Activated CD8-positive, alpha-beta T cell treated with anti-CD3 and anti-CD28 coated beads for 36 hours (primary cell): ENCODE results near the gene RNF213. TPM values are rescaled to one million over a fixed set of nuclear protein-coding genes. Genes with fewer than 3 reads are reported as not detected.

Source experiments
- ATAC-seq: fragments of 200-7000 bp; cut with Tn5 transposase; one replicate; pipeline ENCODE4 v1.10.0; 2021; ENCODE audit warnings: mild to moderate bottlenecking, moderate library complexity
- CTCF ChIA-PET: fragments of 350-600 bp; sonication (Branson Sonifier 250); formaldehyde crosslinking; loops from one replicate; lab custom pipeline; 2021; ENCODE audit warnings: antibody characterized with exemption; lab: Charles Lee
- POLR2A ChIA-PET: fragments of 350-600 bp; sonication (Branson Sonifier 250); formaldehyde crosslinking; loops from one replicate; lab custom pipeline; 2021; ENCODE audit warnings: antibody characterized with exemption; lab: Charles Lee
- DNase-seq: peaks from one replicate; pipeline ENCODE4 v3.0.0-alpha.2; 2020
- H3K27ac Mint-ChIP-seq: one replicate; pipeline ENCODE4 v1.8.0; 2021; ENCODE audit warnings: mild to moderate bottlenecking, mixed read lengths
- H3K27me3 Mint-ChIP-seq: one replicate; pipeline ENCODE4 v1.8.0; 2021; ENCODE audit warnings: mixed read lengths
- H3K36me3 Mint-ChIP-seq: one replicate; pipeline ENCODE4 v1.8.0; 2021; ENCODE audit warnings: low read depth, mixed read lengths
- H3K4me1 Mint-ChIP-seq: one replicate; pipeline ENCODE4 v1.8.0; 2021; ENCODE audit warnings: low read depth, mixed read lengths
- H3K4me3 Mint-ChIP-seq: one replicate; pipeline ENCODE4 v1.8.0; 2021; ENCODE audit warnings: mild to moderate bottlenecking, moderate library complexity, mixed read lengths
- H3K9me3 Mint-ChIP-seq: one replicate; pipeline ENCODE4 v1.8.0; 2021; ENCODE audit warnings: mixed read lengths
- intact Hi-C: fragments of 100-400 bp; cut with micrococcal nuclease; formaldehyde crosslinking; loops from one replicate; pipeline ENCODE4 v1.10.0; 2022
- total RNA-seq, 2 experiments: library from RNA; stranded (reverse); gene quantifications; one replicate each; pipeline ENCODE4 v1.2.3, GENCODE V29; 2021
- TF ChIP-seq, protein P1 (sequence below): fragments of 200-600 bp; IDR thresholded peaks from one replicate; pipeline ENCODE4 v1.8.0; 2022; ENCODE audit warnings: antibody characterized with exemption, mild to moderate bottlenecking

RNF213 gene
- total RNA-seq, 2 experiments from 2014 or later: 131 to 142 TPM

DNA sequence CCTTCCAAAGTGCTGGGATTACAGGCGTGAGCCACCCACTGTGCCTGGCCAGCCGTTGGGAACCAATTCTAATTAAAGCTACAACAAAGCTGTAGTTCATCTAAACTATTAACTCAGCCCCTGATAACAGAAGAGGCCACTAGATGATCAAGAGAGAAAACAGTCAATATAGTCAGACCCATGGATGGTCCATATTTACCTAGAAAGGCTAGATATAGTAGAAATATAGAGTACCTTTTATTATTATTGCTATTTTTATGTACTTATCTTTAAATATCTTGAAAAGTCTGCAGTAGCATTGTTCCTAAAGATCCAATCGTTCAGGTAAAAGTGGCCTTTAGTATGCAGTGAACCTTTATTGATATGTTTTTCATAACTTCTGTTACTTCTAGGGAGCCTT lies 43.2 kb downstream of the RNF213 start:
- Mint-ChIP-seq H3K4me1 (peaks cover 10% of the 10 kb centered on the region), H3K27me3 (no peaks in the 10 kb centered on the region), H3K9me3 (peaks cover 10% of the 10 kb centered on the region), H3K4me3 (no peak overlapping the region), H3K27ac (no peak overlapping the region), H3K36me3 (peaks cover 80% of the 10 kb centered on the region)
- ChIA-PET POLR2A (no interaction called here), CTCF (no interaction called here)
- no peak for DNase-seq
- intact Hi-C loops: no loop called here
- TF ChIP-seq, protein P1, sequence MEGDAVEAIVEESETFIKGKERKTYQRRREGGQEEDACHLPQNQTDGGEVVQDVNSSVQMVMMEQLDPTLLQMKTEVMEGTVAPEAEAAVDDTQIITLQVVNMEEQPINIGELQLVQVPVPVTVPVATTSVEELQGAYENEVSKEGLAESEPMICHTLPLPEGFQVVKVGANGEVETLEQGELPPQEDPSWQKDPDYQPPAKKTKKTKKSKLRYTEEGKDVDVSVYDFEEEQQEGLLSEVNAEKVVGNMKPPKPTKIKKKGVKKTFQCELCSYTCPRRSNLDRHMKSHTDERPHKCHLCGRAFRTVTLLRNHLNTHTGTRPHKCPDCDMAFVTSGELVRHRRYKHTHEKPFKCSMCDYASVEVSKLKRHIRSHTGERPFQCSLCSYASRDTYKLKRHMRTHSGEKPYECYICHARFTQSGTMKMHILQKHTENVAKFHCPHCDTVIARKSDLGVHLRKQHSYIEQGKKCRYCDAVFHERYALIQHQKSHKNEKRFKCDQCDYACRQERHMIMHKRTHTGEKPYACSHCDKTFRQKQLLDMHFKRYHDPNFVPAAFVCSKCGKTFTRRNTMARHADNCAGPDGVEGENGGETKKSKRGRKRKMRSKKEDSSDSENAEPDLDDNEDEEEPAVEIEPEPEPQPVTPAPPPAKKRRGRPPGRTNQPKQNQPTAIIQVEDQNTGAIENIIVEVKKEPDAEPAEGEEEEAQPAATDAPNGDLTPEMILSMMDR: no peak
- no peak for ATAC-seq

DNA sequence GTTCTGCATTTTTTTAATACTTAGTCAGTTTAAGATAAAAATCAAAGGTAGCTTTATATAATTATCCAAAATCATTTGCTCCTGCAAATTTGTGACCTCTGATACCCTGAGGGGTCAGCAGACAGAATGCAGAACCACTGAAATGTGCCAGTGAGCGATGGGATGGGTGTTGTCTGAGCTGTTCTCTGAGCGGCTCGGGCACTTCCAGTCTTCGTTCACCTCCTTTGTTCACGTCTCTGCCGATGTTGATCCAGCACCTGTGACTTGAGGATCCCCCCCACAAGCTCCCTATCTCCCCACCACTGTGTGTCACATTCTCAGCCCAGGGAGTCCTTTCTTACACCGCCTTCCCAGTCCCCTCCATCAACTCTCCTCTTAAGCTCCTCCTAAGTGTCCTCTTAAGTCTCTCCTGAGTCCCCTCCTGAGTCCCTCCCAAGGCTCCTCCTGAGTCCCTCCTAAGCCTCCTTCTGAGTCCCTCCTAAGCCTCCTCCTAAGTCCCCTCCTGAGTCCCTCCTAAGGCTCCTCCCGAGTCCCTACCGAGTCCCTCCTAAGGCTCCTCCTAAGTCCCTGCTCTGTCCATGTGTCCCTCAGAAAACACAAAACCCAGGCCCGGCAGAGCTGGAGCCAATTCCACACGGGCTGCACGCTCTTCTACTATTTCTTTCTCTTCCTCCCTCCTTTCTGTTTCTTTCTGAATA lies 47.5 kb downstream of the RNF213 start:
- ATAC-seq: no peak
- TF ChIP-seq, protein P1: no peak
- no peak for DNase-seq
- Mint-ChIP-seq H3K4me1 (peaks cover 6% of the 10 kb centered on the region), H3K9me3 (peaks cover 4% of the 10 kb centered on the region), H3K27ac (peak overlapping the region; percentile 69), H3K36me3 (peaks cover 68% of the 10 kb centered on the region), H3K4me3 (no peak overlapping the region), H3K27me3 (no peaks in the 10 kb centered on the region)
- POLR2A ChIA-PET: interaction anchor here (0.6 kb wide), 1 partner anchor 11 kb away, joined by 3 read pairs; no protein-coding TSS in a partner anchor
- CTCF ChIA-PET: interaction anchor here (0.7 to 1.0 kb wide), 2 partner anchors 113 to 123 kb away, joined by 3 read pairs; no protein-coding TSS in a partner anchor
- intact Hi-C loops: no loop called here

DNA sequence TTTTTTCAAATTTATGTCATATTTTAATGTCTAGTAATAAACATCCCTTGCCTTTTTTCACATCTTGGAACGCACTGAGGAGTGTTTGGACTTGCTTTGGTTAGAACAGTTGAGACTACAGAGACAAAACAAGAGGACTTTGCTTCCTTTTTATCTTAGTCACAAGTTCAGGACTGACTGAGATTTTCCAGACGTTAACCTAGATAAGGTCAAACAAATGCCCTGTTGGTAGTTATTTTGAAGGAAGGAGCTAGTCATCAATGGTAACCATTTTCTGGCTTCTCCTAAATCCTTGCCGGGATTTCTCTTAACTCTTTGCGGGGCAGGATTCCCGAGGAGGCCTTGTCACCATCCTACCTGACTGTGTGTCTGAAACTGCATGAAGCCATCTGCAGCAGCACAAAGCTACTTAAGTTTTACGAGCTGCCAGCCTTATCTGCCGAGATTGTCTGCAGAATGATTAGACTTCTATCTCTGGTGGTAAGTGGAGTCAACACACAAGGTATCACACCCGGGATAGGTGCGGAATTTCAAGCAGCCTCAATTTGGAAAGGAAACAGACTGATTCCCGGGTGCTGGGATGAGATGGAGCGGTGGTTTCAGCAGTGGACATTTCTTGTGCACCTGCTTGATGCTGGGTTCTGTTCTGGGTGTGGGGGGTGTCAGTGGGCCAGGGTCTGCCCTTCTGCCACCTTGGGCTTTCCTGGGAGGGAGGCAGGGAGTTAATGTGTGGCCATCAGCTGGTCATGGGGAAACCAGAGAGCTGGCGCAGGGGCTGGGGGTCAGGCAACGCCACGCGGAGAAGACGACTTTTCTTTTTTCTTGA lies 48.3 kb downstream of the RNF213 start:
- Mint-ChIP-seq H3K9me3 (peaks cover 2% of the 10 kb centered on the region), H3K4me3 (no peak overlapping the region), H3K36me3 (peaks cover 66% of the 10 kb centered on the region), H3K27ac (peak overlapping the region; percentile 69), H3K27me3 (no peaks in the 10 kb centered on the region), H3K4me1 (peaks cover 6% of the 10 kb centered on the region)
- CTCF ChIA-PET: no interaction called here
- DNase-seq (no peak), ATAC-seq (no peak)
- intact Hi-C loops: no loop called here
- TF ChIP-seq, protein P1: no peak
- POLR2A ChIA-PET: interaction anchor here (0.9 to 2.1 kb wide), 3 partner anchors 14 to 43 kb away, joined by 5 to 7 read pairs (median 5); no protein-coding TSS in a partner anchor

DNA sequence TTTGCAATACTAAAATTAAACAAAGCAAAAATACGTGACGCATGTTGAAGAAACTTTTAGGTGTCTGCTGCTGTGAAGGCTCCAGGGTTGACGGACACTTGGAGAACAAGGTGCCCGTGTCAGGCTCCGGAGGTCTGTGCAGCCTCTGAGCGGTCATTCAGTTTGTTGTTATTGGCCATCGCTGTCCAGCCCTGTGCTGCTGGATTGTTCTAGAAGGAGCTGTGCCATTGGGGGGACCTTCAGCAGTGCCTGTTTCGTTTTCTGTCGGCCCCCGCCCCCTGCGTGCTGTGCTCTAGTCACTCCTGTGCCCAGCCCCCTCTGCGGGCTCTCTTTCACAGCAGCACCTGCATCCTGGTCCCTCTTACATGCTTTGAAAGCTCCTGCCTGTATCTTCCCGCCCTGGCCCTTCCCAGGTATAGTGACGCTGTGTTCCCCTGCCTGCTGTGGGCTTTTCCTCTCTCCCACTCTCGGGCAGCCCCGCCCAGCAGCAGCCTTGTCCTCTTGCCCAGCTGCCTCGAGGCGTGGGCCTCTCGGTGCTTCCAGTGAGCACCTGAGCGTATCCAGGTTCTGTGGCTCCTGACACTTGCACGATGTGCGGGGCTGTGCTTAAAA lies 50.7 kb downstream of the RNF213 start:
- ChIA-PET POLR2A (no interaction called here), CTCF (interaction anchor here (1.0 kb wide), 1 partner anchor 229 kb away, joined by 3 read pairs; no protein-coding TSS in a partner anchor)
- Mint-ChIP-seq H3K9me3 (no peaks in the 10 kb centered on the region), H3K4me1 (peaks cover 8% of the 10 kb centered on the region), H3K36me3 (peaks cover 50% of the 10 kb centered on the region), H3K4me3 (no peak overlapping the region), H3K27ac (no peak overlapping the region), H3K27me3 (no peaks in the 10 kb centered on the region)
- no peak for DNase-seq
- ATAC-seq: no peak
- TF ChIP-seq, protein P1: no peak
- intact Hi-C loops: no loop called here
